ENCODE results near the gene LRRC75B.
"Not testable (repeated sequence)": the region's sequence is repeated elsewhere in the genome, so short reads cannot be mapped to it uniquely, and the experiment has no call there.

Gene LRRC75B

DNA sequence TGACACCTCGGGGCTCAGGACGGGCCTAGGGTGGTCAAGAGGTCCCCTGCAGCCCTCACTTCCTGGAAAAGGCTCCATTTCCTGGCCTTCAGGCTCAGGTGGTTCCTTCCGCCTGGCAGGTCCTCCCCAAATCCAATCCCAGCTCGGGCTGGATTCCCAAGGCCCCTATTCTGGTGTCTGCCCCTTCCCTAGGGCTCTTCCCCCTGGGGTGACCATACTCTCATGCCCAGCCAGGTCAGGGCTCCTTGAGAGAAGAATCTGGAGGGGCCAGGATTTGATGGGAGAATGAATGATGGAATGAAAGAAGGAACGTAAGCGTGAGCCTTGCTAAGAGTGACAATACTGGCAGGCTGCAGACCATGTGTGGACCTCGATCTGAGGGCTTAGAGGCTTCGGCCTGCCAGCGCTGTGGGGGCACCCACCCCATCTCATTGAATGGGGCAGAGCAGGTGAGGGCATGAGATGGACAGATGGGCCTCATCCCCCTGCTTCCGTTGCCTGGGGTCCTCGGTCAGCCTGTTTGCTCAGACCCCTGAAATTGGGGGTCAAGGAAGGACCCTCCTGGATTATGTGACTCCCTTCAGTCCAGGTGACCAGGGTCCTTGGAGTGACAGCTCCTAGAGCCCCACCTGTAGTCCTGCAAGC is 9.4 kb upstream of the LRRC75B start:
- not testable (repeated sequence) for DNase-seq

DNA sequence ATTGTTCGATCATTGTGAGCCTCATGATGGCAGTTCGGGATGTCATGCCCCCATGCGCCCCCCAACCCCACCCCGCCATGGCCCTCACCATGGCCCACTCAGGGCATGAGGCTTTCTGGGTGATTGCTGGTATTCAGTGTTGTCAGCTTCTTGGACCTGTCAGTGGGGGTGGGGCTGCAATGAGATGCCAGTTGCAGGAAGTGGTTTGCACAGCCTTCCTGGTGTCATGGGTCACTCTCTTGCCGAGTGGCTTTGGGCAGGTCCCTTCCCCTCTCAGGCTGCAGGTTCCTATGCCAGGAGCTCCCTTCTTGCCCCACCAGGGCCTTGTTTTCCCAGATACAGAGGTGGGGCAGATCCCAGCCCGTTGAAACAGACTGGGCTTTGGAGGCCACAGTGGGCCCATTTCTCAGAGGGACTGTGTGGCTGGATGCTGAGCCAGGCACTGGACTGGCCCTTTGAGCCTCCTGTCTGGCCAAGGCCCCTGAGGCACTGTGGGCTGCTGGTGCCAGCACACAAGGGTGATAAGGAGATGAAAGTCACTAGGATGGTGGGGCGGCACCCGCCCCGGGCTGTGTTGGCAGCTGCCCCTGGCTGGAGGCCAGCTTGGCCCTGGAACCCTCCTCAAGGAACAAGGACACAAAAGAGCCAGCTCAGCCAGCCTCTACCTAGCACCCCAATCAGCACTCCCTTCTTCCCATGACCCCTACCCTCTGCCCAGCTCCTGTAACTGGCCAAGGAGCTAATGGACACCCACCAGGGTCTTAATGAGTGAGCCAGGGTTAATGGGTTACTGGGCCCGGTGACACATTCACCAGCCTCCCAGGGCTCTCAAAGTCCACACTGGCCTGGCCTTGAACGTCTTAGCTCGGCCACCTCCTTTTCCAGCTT is 8.6 kb upstream of the LRRC75B start:
- no peak for DNase-seq

DNA sequence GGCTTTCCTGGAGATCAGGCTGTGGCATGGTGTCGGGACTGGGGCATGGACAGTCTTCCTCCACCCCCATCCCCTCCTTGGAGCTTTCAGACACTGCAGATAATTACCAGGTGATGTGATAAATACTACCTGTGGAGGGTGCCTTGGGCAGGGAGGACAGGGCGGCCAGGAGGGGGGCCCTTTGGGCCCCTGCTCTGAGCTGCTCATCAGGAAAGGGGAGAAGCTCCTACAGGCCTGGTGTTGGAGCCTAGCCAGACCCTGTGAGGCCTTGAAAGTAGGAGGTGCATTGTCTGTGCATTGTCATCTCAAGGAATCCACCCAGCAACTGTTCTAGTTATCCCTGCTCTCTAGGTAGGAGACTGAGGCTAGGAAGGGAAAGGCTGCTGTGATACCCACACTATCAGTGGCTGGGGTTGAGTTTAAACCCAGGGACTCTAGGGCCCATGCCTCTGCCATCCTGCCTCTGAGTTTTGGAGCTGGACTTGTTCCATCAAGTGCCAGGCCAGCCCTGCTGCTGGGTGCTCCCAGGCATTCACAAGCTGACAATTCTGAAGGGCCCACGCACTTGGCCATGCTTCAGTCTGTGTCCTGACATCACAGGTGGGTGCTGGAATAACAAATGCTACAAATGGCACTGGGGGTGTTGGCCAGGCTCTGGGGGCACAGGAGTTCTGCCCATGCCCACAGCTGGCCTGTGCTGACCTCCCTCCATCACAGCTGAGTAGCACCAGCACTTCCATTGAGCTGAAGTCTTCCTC is 7.3 kb upstream of the LRRC75B start:
- peak; percentile 22 for DNase-seq

DNA sequence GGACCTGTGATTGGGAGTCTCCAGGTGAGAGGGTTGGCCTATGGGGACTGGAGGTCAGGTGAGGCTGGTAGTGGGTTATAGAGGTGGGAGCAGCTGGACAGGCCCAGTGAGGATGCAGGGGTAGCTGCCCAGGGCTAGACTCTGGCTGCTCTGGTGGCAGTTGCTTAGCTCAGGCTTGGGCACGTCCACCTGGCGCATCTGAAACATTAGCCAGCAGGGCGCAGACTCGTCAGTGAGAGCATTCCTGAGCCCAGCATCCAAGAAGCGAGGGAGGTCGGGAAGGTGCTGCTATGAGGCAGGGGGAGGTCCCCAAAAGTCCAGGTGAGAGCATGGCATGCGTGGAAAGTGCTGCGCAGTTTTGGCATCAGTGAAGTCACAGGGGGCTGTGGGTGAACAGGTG is 6.6 kb upstream of the LRRC75B start:
- DNase-seq: no peak

DNA sequence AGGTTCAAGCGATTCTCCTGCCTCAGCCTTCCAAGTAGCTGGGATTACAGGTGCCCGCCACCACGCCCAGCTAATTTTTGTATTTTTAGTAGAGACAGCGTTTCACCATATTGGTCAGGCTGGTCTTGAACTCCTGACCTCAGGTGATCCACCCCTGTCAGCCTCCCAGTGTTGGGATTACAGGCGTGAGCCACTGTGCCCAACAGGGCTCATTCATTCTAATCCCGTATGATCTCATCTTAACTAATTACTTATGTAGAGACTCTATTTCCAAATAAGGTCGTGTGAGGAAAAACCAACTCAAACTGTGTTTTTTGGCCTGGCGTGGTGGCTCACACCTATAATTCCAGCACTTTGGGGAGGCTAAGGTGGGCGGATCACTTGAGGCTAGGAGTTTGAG is 4.2 kb upstream of the LRRC75B start:
- DNase-seq: not testable (repeated sequence)

DNA sequence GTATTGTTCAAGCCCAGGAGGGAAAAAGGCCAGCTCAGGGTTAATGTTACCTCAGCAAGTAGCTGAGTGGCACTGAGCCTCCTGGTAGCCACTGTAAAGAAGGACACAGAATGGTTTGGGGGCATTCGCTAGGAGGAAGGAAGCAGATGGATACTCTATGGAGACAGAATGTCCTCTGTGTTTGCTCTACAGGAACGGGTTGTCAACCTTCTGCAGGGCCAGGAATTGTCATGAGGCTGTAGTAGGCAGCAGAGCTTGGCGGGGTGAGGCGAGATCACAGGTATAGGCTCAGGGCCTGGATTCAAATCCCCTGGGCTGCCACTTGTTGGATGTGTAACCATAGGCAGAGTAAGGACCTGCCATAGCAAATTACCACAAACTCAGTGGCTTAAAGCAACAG is 3.0 kb upstream of the LRRC75B start:
- DNase-seq: no peak

DNA sequence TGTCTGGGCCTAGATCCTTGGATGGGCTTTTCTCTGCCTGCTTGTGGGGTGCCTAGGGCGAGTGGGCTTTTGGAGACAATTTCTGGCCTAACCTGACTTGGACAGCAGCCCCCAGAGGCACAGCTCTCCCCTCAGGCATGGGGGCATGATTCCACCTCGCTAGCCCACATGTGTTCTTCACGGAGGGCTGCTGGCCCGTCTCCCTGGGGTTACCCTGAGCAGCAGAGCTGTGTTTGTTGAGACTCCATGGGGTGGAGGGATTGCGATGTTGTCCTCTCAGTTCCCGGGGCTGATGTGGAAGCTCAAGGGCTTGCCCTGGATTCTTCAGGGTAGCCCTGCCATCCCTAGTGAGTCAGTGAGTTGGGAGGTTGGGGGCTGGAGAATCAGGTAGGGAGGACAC is 2.4 kb upstream of the LRRC75B start:
- DNase-seq: no peak

DNA sequence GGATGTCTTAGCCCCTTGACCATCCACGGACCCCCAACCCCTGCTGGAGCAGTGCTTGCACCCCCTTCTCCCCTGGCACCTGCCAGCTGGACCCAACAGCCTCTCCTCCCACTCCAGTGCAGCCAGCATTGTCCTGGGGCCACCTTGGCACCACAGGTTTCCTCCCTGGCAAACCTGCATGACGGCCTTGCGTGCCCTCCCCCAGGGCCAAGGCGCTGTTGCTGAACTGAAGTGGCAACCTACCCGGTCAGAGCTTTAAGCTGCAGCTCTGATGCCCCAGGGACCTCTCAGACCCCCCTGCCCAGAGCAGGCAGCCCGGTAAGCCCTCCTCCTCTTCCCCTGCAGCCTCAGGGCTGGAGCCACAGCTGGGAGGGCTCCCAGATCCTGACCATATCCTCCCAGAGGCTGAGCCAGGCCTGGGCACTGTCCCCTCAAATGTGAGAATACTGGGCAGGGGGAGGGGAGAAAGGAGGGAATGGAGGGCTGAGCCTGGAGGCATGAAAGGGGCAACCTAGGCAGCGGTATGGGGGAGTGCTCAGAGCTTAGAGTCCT is 1.8 kb upstream of the LRRC75B start:
- no peak for DNase-seq

DNA sequence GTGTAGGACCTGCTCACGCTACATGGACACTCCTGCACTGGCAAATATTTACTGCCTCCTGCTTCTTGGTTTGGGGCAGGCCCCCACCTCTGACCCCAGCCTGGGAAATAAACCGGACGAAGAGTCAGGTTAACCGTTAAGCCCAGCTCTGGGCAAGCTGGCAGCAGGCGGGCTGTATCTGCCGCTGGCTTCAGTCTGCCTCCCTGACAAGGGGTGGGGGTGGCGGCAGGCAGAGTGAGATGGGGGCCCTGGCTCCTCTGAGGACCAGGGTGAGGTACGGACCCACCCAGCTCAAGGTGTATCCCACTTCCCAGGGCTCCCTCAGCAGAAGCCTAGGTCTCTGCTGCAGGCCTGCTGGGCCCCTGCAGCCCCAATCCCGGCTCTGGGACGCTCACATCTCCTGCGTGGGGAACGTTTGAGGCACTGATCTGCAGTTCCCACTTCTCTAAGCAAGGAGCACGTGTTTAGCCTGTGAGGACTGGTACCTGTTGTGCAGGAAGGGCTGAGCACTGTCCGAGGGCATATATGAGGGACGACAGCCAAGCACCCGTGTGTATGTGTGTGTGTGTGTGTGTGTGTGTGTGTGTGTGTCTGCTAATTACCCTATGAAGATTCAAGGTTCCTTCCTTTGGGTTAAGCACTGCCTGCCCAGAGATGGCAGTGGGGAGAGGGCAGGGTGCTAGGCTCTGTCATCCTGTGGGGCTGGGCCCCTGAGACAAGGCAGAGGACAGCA is 1.1 kb upstream of the LRRC75B start:
- no peak for DNase-seq

DNA sequence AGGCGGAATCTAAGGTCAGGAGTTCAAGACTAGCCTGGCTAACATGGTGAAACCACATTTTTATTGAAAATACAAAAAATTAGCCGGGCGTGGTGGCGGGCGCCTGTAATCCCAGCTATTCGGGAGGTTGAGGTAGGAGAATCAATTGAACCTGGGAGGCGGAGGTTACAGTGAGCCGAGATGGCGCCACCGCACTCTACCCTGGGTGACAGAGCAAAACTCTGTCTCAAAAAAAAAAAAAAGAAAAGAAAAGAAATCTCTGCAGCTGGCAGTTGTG is 624 bp upstream of the LRRC75B start:
- not testable (repeated sequence) for DNase-seq

DNA sequence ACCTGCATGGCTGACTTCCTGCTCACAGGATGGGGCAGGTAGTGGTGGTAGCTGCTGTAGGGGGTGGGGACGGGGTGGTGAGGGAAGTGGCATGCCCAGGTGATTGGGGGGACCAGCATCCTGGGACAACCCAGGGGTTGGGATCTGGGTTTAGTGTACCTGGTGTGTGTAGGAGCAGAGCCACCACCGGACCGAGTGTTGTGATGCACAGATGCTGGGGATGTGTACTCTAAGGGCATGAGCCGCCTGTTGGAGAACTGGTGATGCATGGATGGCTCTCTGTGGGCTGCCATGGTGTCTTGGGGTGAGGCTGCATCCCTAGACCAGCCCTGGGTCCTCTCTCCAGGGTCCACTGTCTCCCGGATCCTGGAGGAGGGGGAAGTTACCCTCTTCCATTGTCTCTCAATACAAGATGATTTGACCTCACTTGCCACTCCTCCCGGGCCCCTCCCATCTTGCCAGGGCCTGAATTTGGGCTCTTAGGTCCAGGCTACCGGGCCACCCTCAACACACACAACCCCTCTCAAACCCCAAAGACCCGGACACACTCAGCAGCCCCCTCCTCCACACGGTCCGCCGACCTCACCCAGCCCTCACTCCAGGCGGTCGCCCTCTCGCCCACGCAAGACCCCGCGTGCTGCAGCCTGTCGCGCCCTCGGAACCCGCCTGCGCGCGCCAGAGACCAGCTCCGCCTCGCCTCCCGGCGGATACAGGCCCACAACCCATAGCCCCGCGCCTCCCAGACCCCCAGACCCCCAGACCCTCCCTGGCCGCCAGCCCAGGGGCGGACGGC is 619 bp downstream of the LRRC75B start:
- no peak for DNase-seq

DNA sequence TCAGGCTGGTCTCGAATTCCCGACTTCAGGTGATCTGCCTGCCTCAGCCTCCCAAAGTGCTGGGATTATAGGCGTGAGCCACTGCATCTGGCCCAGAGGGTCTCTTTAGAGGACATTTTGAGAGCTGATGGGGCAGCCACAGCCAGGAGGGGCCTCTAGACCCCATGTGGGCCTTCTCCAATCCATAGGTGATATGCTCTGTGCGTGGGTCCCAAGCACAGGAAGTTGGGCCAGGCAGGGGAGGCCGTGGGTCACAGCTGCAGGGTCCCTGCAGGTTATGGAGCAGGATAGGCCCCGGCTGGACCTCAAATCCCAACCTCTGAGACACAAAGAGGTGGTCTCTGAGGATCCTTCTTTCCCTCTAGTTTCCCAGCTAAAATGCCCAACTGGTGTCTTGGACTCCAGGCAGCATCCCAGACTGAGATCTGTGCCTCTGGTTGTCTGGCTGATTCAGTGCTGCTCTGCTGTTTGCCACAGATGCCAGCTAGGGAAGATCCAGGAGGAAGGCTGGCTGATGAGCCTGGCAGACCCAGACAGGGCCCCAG is 1.5 kb downstream of the LRRC75B start:
- DNase-seq: no peak

DNA sequence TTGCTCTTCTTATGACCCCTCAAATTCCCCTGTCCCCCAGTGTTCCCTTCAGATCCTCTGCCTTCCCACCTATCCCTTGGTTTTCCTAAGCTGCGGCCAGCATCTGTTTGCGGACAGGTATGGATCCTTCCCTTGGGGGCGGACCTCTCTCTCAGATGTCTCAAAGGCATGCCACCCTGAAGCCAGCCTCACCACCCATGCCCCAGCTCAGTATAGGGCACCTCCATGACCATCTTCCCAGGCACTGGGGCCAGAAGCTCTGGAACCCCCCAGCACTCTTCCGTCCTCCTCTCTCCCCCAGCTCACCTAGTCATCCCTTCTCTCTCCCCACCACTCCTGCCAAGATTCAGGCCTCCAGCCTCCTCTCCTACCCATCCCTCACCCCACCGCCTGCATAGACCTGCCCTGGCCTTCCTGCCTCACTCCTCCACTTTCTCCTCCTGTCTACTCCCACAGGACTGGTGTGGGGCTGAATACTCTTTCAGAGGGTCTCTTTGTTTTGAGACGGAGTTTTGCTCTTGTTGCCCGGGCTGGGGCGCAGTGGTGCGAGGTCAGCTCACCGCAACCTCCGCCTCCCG is 2.2 kb downstream of the LRRC75B start:
- DNase-seq: no peak

DNA sequence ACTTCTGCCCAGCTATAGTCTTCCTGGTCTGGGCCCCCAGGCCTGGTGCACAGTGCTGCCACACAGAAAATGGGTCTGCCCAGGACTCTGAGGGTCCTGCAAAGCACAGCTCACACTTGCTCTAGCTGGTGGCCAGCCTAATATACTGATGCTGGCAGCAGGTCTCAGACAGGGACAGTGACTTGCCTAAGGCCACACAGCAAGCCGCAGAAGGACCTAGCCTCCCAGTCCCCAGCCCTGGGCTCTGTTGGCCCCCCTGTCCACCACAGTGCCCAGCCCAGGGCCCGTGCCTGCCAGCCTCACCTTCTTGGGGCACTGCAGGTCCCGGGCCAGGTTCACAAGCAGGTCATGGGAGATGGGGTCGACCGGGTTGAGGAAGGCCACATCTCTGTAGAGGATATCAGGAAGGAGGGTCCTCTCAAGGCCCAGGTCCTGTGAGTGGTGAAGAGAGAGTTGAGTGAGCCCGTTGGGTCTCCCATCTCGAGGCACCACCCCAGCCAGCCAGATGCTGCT is 3.3 kb downstream of the LRRC75B start:
- DNase-seq: no peak

DNA sequence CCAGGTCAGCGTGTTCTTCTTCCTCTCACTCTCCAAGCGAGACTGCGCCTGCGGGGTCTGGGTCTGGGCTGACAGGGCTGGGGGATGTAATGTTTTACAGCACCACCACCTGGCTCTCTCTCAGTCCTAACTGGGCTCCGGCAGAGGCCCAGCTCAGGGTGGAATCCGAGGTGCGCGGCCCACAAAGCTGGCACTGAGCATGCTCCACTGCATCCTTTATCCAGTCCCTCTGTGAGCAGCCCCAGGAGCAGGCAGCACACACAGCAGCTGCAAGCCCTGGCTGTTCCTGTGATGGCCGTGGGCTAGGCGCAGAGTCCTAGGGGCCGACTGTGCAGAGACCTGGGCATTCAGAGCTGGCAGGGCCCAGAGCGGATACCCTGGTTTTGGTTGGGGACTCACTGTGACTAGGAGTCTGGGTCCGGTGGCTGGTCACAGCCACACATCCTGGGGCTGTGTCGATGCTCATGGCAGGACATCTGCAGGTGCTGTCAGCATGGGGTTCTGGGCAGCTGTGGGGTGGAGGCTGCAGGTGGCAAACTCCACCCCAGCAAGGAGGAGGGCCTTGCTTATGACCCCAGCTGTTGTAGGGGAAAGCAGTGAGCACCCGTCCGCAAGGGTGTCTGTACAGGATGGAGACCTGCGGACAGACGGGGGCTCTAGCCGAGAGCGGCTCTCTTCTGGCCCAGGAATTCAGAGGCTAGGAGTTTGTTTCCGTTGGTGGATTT is 4.0 kb downstream of the LRRC75B start:
- no peak for DNase-seq

DNA sequence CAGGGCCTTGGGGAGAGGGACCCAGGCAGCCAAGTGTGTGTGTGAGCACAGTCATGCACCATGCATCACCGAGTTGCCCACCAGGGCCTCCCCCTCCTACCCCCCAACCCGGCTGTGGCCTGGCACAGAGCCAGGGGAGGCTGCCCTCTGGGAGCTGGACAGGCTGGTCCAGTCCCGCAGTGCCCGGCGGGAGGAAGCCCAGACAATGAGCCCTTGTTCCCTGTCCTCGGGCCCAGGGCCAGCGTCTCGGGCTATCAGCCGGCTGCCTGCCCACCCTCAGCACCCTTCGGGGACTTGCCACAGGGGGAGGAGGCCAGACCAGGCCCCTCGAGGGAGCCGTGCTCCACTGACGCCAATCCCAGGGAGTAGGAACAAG is 4.5 kb downstream of the LRRC75B start:
- no peak for DNase-seq

DNA sequence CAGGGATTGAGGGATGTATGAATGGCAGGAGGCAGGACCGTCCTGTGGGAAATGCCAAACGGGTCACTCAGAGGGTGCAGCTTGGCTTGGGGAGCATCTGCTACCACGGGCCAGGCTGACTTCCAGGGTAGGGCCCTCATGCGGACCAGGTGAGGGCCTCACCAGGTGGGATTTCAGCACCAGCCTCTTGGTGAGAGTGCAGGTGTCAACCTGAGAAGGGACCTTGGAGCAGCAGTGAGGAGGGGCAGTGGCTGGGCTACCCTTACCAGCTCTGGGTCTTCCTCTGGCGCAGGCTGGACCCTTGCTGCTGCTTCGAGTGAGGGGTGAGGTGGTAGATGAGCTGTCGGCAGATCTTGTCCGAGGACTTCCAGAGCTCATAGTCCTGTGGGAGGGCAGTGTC is 4.9 kb downstream of the LRRC75B start:
- DNase-seq: no peak

DNA sequence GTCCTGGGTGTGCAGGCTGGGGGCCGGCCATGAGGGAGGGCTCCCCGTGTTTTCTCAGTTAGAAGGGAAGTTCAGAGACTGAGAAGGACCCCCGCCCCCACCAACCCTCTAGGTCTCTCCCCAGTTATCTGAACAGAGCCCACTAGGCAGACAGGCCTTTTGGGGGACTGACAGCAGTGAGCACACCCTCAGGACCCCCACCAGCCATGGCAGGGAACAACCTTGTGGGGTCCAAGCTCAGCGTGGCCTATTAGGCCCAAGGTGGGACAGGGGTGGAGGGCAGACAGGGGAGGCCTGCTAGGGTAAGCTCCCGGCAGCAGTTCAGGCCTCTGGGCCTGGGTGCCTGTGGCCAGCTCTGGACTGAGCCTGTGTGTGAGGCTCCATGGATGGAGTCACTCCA is 5.6 kb downstream of the LRRC75B start:
- DNase-seq: no peak

DNA sequence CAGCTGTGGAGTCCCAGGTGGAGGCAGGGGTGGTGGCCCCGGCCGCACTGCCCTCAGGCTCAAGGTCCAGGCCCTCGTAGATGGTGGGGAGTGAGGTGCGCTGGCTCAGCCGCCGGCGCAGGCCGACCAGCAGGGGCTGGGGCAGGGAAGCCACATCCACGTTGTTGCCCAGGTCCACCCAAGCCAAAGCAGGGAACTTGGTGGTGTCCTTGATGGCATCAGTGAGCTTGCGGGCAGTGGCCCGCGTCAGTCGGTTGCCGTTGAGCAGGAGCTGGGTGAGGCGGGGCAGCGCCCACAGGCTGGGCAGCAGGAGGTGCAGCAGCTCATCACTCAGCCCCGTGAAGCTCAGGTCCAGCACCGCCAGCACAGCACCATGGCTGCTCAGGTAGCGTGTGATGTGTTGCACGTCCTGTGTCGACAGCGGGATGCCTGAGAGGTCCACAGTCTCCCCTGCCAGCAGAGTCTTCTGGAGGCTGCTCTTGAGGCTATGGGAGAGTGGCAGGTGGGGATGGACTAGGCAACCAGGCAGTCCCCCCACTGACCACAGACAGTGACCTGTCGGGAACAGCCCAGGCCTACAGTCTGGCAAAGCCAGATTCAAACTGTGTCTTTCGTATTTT is 6.8 kb downstream of the LRRC75B start:
- DNase-seq: no peak

DNA sequence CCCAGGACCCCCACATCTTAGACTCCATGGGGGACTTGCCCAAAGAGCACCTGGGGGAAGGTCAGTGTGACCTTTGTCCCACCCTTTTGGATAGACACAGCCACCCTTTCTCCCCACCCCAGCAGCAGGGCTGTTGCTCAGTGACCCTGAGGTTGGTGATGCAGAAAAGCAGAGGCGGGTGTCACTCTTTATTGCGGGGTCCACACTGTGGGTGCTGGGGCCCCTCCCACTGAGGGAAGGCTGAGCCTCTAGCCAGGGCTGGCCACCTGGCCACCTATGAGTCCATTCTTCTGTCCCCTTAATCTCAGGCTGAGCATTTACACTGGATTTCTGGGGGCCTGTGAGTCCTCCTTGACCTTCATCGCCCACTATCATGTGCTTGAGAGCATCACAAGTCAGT is 7.4 kb downstream of the LRRC75B start:
- DNase-seq: no peak
